Stimulated activated CD4-positive, alpha-beta T cell treated with anti-CD3 and anti-CD28 coated beads, Interleukin-2, amount 100 ng/mL, for 24 hours (primary cell): Measurements from ENCODE around the gene HMCN1.

Source experiments
- DNase-seq, 2 donors: peaks; one replicate each; pipeline ENCODE4 v3.0.0-alpha.2; 2020

Gene HMCN1

GRCh38 chr1:185920602-185921001 is 186.4 kb downstream of the HMCN1 start:
- no peak for DNase-seq

- no peak for DNase-seq
Measured at GRCh38 chr1:185921636-185922035, 187.4 kb downstream of the HMCN1 start.

- DNase-seq: no peak
Measured at GRCh38 chr1:185926588-185926987, 192.4 kb downstream of the HMCN1 start.

GRCh38 chr1:185929776-185930175 is 195.6 kb downstream of the HMCN1 start:
- DNase-seq: no peak

- DNase-seq: no peak
Measured at GRCh38 chr1:185931438-185931837, 197.2 kb downstream of the HMCN1 start.

- DNase-seq: no peak
Measured at GRCh38 chr1:185933580-185933979, 199.4 kb downstream of the HMCN1 start.

GRCh38 chr1:185934476-185935189 is 200.4 kb downstream of the HMCN1 start:
- no peak for DNase-seq

- DNase-seq: no peak
Measured at GRCh38 chr1:185935360-185935759, 201.2 kb downstream of the HMCN1 start.

- DNase-seq: no peak
Measured at GRCh38 chr1:185936641-185937040, 202.4 kb downstream of the HMCN1 start.

GRCh38 chr1:185938396-185938795 is 204.2 kb downstream of the HMCN1 start:
- no peak for DNase-seq

GRCh38 chr1:185939142-185939541 is 205.0 kb downstream of the HMCN1 start:
- DNase-seq: no peak

- no peak for DNase-seq
Measured at GRCh38 chr1:185942961-185943360, 208.8 kb downstream of the HMCN1 start.

GRCh38 chr1:185956881-185957280 is 222.7 kb downstream of the HMCN1 start:
- no peak for DNase-seq

GRCh38 chr1:185957441-185958363 is 223.5 kb downstream of the HMCN1 start:
- no peak for DNase-seq

- DNase-seq: no peak
Measured at GRCh38 chr1:185960422-185961321, 226.5 kb downstream of the HMCN1 start.

GRCh38 chr1:185961664-185962063 is 227.5 kb downstream of the HMCN1 start:
- no peak for DNase-seq

GRCh38 chr1:185964946-185965345 is 230.8 kb downstream of the HMCN1 start:
- no peak for DNase-seq

- no peak for DNase-seq
Measured at GRCh38 chr1:185965870-185966269, 231.7 kb downstream of the HMCN1 start.

GRCh38 chr1:185966471-185966870 is 232.3 kb downstream of the HMCN1 start:
- no peak for DNase-seq

- no peak for DNase-seq
Measured at GRCh38 chr1:185969028-185969427, 234.8 kb downstream of the HMCN1 start.

GRCh38 chr1:185969524-185969991 is 235.4 kb downstream of the HMCN1 start:
- DNase-seq: no peak

- no peak for DNase-seq
Measured at GRCh38 chr1:185971688-185972087, 237.5 kb downstream of the HMCN1 start.
